ENCODE results near the gene C12orf42. TPM values are rescaled to one million over a fixed set of nuclear protein-coding genes. Genes with fewer than 3 reads are reported as not detected.

The C12orf42 gene
- total RNA-seq, 1 donor: not detected

- no peak overlapping the region for H3K4me3 ChIP-seq (ENCODE audit: insufficient read depth, low read length)
- H3K27ac ChIP-seq (ENCODE audit: low read depth, low read length): no peak overlapping the region
- no peak for DNase-seq (ENCODE audit: insufficient read length, low spot score, missing footprints)
- no peaks in the 10 kb centered on the region for H3K27me3 ChIP-seq (ENCODE audit: insufficient read depth, low read length)
- H4K20me1 ChIP-seq (ENCODE audit: insufficient read depth, low read length): no peaks in the 10 kb centered on the region
- no peaks in the 10 kb centered on the region for H3K79me2 ChIP-seq (ENCODE audit: insufficient read depth, low read length)
- no peaks in the 10 kb centered on the region for H3K9me3 ChIP-seq (ENCODE audit: low read depth, low read length)
- no peaks in the 10 kb centered on the region for H3K36me3 ChIP-seq (ENCODE audit: insufficient read depth, low read length)
- H3K4me2 ChIP-seq (ENCODE audit: insufficient read depth, low read length): no peak overlapping the region
- TF ChIP-seq, protein P1, sequence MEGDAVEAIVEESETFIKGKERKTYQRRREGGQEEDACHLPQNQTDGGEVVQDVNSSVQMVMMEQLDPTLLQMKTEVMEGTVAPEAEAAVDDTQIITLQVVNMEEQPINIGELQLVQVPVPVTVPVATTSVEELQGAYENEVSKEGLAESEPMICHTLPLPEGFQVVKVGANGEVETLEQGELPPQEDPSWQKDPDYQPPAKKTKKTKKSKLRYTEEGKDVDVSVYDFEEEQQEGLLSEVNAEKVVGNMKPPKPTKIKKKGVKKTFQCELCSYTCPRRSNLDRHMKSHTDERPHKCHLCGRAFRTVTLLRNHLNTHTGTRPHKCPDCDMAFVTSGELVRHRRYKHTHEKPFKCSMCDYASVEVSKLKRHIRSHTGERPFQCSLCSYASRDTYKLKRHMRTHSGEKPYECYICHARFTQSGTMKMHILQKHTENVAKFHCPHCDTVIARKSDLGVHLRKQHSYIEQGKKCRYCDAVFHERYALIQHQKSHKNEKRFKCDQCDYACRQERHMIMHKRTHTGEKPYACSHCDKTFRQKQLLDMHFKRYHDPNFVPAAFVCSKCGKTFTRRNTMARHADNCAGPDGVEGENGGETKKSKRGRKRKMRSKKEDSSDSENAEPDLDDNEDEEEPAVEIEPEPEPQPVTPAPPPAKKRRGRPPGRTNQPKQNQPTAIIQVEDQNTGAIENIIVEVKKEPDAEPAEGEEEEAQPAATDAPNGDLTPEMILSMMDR (IDR thresholded peaks at IDR 0.05; ENCODE audit: extremely low read depth, low read depth, low read length): no peak
- H3K4me1 ChIP-seq (ENCODE audit: insufficient read depth, low read length): no peaks in the 10 kb centered on the region
- H2AFZ ChIP-seq (ENCODE audit: low read length): no peak overlapping the region
Measured at GRCh38 chr12:103520686-103521215, 25.0 kb upstream of the C12orf42 start.

DNA sequence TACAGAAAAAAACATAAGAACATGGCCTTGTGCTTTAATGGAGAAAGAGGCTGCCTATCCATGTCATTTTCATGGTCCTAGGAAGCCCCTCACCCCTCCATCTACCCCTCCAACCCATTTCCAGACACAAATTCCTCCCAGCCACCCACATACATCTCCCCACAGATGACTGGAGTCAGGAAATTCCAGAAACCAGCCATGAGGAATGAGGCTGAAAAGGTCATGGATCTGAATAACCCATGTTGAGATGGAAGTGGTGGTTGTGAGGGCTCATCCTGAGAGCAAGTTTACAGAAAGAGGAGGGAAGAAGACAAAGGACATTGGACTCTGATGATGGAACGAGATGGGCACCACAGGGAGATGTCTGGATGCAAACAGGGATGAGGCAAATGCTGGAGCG lies 23.9 kb upstream of the C12orf42 start:
- H4K20me1 ChIP-seq (ENCODE audit: insufficient read depth, low read length): no peaks in the 10 kb centered on the region
- no peaks in the 10 kb centered on the region for H3K36me3 ChIP-seq (ENCODE audit: insufficient read depth, low read length)
- H3K4me3 ChIP-seq (ENCODE audit: insufficient read depth, low read length): no peak overlapping the region
- DNase-seq (ENCODE audit: insufficient read length, low spot score, missing footprints): no peak
- H3K79me2 ChIP-seq (ENCODE audit: insufficient read depth, low read length): no peaks in the 10 kb centered on the region
- H3K27ac ChIP-seq (ENCODE audit: low read depth, low read length): no peak overlapping the region
- H3K9me3 ChIP-seq (ENCODE audit: low read depth, low read length): no peaks in the 10 kb centered on the region
- TF ChIP-seq, protein P1 (IDR thresholded peaks at IDR 0.05; ENCODE audit: extremely low read depth, low read depth, low read length): no peak
- no peak overlapping the region for H2AFZ ChIP-seq (ENCODE audit: low read length)
- H3K4me2 ChIP-seq (ENCODE audit: insufficient read depth, low read length): no peak overlapping the region
- H3K27me3 ChIP-seq (ENCODE audit: insufficient read depth, low read length): no peaks in the 10 kb centered on the region
- no peaks in the 10 kb centered on the region for H3K4me1 ChIP-seq (ENCODE audit: insufficient read depth, low read length)

DNA sequence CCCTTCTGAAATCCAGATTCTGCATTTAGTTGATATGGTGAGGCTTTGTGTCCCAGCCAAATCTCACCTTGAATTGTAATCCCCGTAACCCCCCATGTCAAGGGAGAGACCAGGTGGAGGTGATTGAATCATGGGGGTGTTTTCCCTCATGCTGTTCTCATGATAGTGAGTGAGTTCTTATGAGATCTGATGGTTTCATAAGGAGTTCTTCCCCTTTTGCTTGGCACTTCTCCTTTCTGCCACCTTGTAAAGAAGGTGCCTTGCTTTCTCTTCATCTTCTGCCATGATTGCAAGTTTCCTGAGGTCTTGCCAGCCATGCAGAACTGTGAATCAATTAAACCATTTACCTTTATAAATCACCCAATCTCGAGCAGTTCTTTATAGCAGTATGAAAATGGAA lies 23.1 kb upstream of the C12orf42 start:
- no peak for DNase-seq (ENCODE audit: insufficient read length, low spot score, missing footprints)
- H3K27ac ChIP-seq (ENCODE audit: low read depth, low read length): no peak overlapping the region
- no peaks in the 10 kb centered on the region for H3K9me3 ChIP-seq (ENCODE audit: low read depth, low read length)
- H3K4me1 ChIP-seq (ENCODE audit: insufficient read depth, low read length): no peaks in the 10 kb centered on the region
- H4K20me1 ChIP-seq (ENCODE audit: insufficient read depth, low read length): no peaks in the 10 kb centered on the region
- H3K36me3 ChIP-seq (ENCODE audit: insufficient read depth, low read length): no peaks in the 10 kb centered on the region
- no peak overlapping the region for H2AFZ ChIP-seq (ENCODE audit: low read length)
- H3K79me2 ChIP-seq (ENCODE audit: insufficient read depth, low read length): no peaks in the 10 kb centered on the region
- no peaks in the 10 kb centered on the region for H3K27me3 ChIP-seq (ENCODE audit: insufficient read depth, low read length)
- TF ChIP-seq, protein P1 (IDR thresholded peaks at IDR 0.05; ENCODE audit: extremely low read depth, low read depth, low read length): no peak
- no peak overlapping the region for H3K4me2 ChIP-seq (ENCODE audit: insufficient read depth, low read length)
- H3K4me3 ChIP-seq (ENCODE audit: insufficient read depth, low read length): no peak overlapping the region

- no peaks in the 10 kb centered on the region for H3K9me3 ChIP-seq (ENCODE audit: low read depth, low read length)
- H3K27ac ChIP-seq (ENCODE audit: low read depth, low read length): no peak overlapping the region
Measured at GRCh38 chr12:103517161-103517560, 21.4 kb upstream of the C12orf42 start.

More at GRCh38 chr12:103517161-103517560, 21.4 kb upstream of the C12orf42 start:
- Histone ChIP-seq H3K79me2 (ENCODE audit: insufficient read depth, low read length) (no peaks in the 10 kb centered on the region), H3K36me3 (ENCODE audit: insufficient read depth, low read length) (no peaks in the 10 kb centered on the region), H2AFZ (ENCODE audit: low read length) (no peak overlapping the region), H3K4me2 (ENCODE audit: insufficient read depth, low read length) (no peak overlapping the region), H3K4me1 (ENCODE audit: insufficient read depth, low read length) (no peaks in the 10 kb centered on the region), H3K4me3 (ENCODE audit: insufficient read depth, low read length) (no peak overlapping the region), H3K27me3 (ENCODE audit: insufficient read depth, low read length) (no peaks in the 10 kb centered on the region), H4K20me1 (ENCODE audit: insufficient read depth, low read length) (no peaks in the 10 kb centered on the region)
- TF ChIP-seq, protein P1 (IDR thresholded peaks at IDR 0.05; ENCODE audit: extremely low read depth, low read depth, low read length): no peak
- no peak for DNase-seq (ENCODE audit: insufficient read length, low spot score, missing footprints)
